Heart left ventricle (tissue), 13 donors: ENCODE data around the gene RDH8.

ENCODE experiments used
- POLR2A ChIP-seq, 2 donors: fragments of 450-650 bp; IDR thresholded peaks; one replicate each; pipeline ENCODE4 v1.6.1; 2017; ENCODE audit warnings: antibody characterized with exemption in 2 of 2, mild to moderate bottlenecking in 2 of 2, moderate library complexity in 2 of 2
- TF ChIP-seq, protein P1 (sequence below), 12 donors: fragments of 200-600 bp; sonication (generic) in 4 of 12; IDR thresholded peaks; one replicate each; pipeline versions ENCODE4 v1.5.0 to v1.8.0; 2018 to 2022; ENCODE audit warnings: antibody characterized with exemption in 12 of 12, mild to moderate bottlenecking in 5 of 12
- donor health status: ischemic (EF 13 %, LVEDD 7.1; RV severe dilation, severe dysfunction).
- donor health status: DM: no; HTN: yes; CAD: no.
- donor health status: DM: no; HTN: no; CAD: no.
- donor health status: ischemic (EF 25% LVEDD 6.9; RV normal size, moderate dysfunction).
- donor health status: ischemic (EF 25% LVEDD 5.7; RV mildly dilated, moderate dysfunction).
- donor health status: ischemic (EF 35%, LVEDD 5.7; RV mildly dilated, moderate dysfunction).
- donor health status: nonischemic (EF 11% LVEDD 7.7; RV severe dilation, severe dysfunction).
- donor health status: DM: yes; HTN: yes; CAD: no.
- donor health status: PGD.
- donor health status: ischemic (EF 29% LVEDD 5.4; RV normal size, mild dysfunction).
- donor health status: nonischemic (EF 23%, LVEDD 6.1; RV moderate dilation, normal function).

DNA sequence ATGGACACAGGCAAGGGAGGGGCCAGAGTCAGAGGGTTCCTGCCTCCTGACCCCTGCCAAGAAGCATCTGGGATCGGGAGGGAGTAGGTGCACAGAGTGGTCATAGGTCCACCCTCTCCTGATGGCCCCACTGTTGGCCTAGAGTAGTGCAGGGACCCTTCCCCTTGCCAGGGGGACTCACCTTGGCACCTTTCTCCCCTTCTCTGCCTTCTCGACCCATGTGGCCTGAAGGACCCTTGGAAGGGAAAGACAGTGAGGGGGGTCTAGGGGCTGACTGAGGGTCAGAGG, 43.7 kb upstream of the RDH8 start:
- TF ChIP-seq, protein P1, sequence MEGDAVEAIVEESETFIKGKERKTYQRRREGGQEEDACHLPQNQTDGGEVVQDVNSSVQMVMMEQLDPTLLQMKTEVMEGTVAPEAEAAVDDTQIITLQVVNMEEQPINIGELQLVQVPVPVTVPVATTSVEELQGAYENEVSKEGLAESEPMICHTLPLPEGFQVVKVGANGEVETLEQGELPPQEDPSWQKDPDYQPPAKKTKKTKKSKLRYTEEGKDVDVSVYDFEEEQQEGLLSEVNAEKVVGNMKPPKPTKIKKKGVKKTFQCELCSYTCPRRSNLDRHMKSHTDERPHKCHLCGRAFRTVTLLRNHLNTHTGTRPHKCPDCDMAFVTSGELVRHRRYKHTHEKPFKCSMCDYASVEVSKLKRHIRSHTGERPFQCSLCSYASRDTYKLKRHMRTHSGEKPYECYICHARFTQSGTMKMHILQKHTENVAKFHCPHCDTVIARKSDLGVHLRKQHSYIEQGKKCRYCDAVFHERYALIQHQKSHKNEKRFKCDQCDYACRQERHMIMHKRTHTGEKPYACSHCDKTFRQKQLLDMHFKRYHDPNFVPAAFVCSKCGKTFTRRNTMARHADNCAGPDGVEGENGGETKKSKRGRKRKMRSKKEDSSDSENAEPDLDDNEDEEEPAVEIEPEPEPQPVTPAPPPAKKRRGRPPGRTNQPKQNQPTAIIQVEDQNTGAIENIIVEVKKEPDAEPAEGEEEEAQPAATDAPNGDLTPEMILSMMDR (IDR thresholded peaks at IDR 0.05) = no peak
- no peak for TF ChIP-seq POLR2A (IDR thresholded peaks at IDR 0.05)
